B cell (primary cell): ENCODE data around the gene PURB. TPM values are rescaled to one million over a fixed set of nuclear protein-coding genes. Genes with fewer than 3 reads are reported as not detected.

ENCODE experiments used
- ATAC-seq: fragments of 200-7000 bp; cut with Tn5 transposase; one replicate; pipeline ENCODE4 v1.10.0; 2021; ENCODE audit warnings: low read depth, mild to moderate bottlenecking, moderate number of reproducible peaks, moderate library complexity
- CTCF ChIA-PET: fragments of 350-600 bp; sonication (Branson Sonifier 250); formaldehyde crosslinking; loops from one replicate; lab custom pipeline; 2021; ENCODE audit warnings: antibody characterized with exemption, inconsistent platforms; lab: Charles Lee
- POLR2A ChIA-PET: fragments of 350-600 bp; sonication (Branson Sonifier 250); formaldehyde crosslinking; loops from one replicate; lab custom pipeline; 2021; ENCODE audit warnings: antibody characterized with exemption; lab: Charles Lee
- DNase-seq: peaks from one replicate; pipeline ENCODE4 v3.0.0; 2013
- H2AFZ ChIP-seq: 2 replicates; pipeline ENCODE4 v1.6.1; 2012; ENCODE audit warnings: mild to moderate bottlenecking, low read depth, low read length; ENCODE audit not compliant: insufficient read depth, poor library complexity, severe bottlenecking
- H3K27ac ChIP-seq, 2 donors: 1 replicate in 1 of 2; 2 replicates in 1 of 2; pipeline ENCODE4 v1.5.1; 2012 to 2013; ENCODE audit warnings: low read length in 2 of 2, mild to moderate bottlenecking in 2 of 2, moderate library complexity in 1 of 2
- H3K27me3 ChIP-seq, 4 experiments: fragments of 200-600 bp in 1 of 4; sonication (generic) in 1 of 4; replicated peaks in 1 of 4; 1 replicate in 2 of 4; 2 replicates in 2 of 4; pipeline versions ENCODE4 v1.6.1 to v1.7.0; 2013 to 2016; ENCODE audit warnings: low read length in 3 of 4, mild to moderate bottlenecking in 2 of 4, mixed read lengths in 1 of 4, moderate library complexity in 1 of 4; ENCODE audit not compliant: insufficient read depth in 4 of 4, control insufficient read depth in 3 of 4; ENCODE audit errors: control extremely low read depth in 1 of 4
- H3K36me3 ChIP-seq, 2 experiments: replicated peaks in 1 of 2; 1 replicate in 1 of 2; 2 replicates in 1 of 2; pipeline versions ENCODE4 v1.6.1 to v1.7.1; 2013; ENCODE audit warnings: low read length in 1 of 2; ENCODE audit not compliant: insufficient read depth in 2 of 2, control insufficient read depth in 1 of 2; ENCODE audit errors: control extremely low read depth in 1 of 2, extremely low read depth in 1 of 2
- H3K4me1 ChIP-seq, 2 donors: fragments of 200-600 bp in 1 of 2; sonication (generic) in 1 of 2; 1 replicate in 1 of 2; 2 replicates in 1 of 2; pipeline versions ENCODE4 v1.5.1 to v1.6.1; 2013 to 2017; ENCODE audit warnings: low read length in 2 of 2; ENCODE audit not compliant: control insufficient read depth in 2 of 2, insufficient read depth in 2 of 2
- H3K4me2 ChIP-seq: replicated peaks from 2 replicates; pipeline ENCODE3; 2012; ENCODE audit warnings: mild to moderate bottlenecking, low read depth, low read length; ENCODE audit not compliant: poor library complexity, severe bottlenecking
- H3K4me3 ChIP-seq, 5 experiments: fragments of 200-600 bp in 1 of 5; sonication (generic) in 1 of 5; 1 replicate in 3 of 5; 2 replicates in 2 of 5; pipeline versions ENCODE4 v1.5.1 to v1.7.0; 2011 to 2016; ENCODE audit warnings: low read length in 4 of 5, mild to moderate bottlenecking in 4 of 5, low read depth in 2 of 5, control low read depth in 1 of 5, moderate library complexity in 1 of 5; ENCODE audit not compliant: insufficient read depth in 1 of 5; ENCODE audit errors: control extremely low read depth in 1 of 5, extremely low read depth in 1 of 5
- H3K79me2 ChIP-seq: fragments of 200-600 bp; sonication (generic); one replicate; pipeline ENCODE4 v1.6.0; 2016; ENCODE audit warnings: low read length; ENCODE audit not compliant: control insufficient read depth, insufficient read depth
- H3K9ac ChIP-seq: fragments of 200-600 bp; sonication (generic); 2 replicates; pipeline ENCODE4 v1.6.1; 2017; ENCODE audit warnings: mild to moderate bottlenecking, low read length, moderate library complexity
- H3K9me3 ChIP-seq, 3 donors: one replicate each; pipeline versions ENCODE4 v1.6.1 to v1.7.1; 2013; ENCODE audit warnings: low read length in 2 of 3; ENCODE audit not compliant: control insufficient read depth in 2 of 3, insufficient read depth in 1 of 3; ENCODE audit errors: control extremely low read depth in 1 of 3
- H4K20me1 ChIP-seq: 2 replicates; pipeline ENCODE4 v1.6.0; 2012; ENCODE audit warnings: mild to moderate bottlenecking, low read length; ENCODE audit not compliant: insufficient read depth, control insufficient read depth, poor library complexity, severe bottlenecking
- H3K27ac Mint-ChIP-seq: one replicate; pipeline ENCODE4 v1.8.0; 2021; ENCODE audit warnings: mixed read lengths
- H3K27me3 Mint-ChIP-seq: one replicate; pipeline ENCODE4 v1.8.0; 2021; ENCODE audit warnings: mixed read lengths
- H3K4me1 Mint-ChIP-seq: one replicate; pipeline ENCODE4 v1.8.0; 2021; ENCODE audit warnings: mixed read lengths
- H3K4me3 Mint-ChIP-seq: one replicate; pipeline ENCODE4 v1.8.0; 2021; ENCODE audit warnings: mixed read lengths
- H3K9me3 Mint-ChIP-seq: one replicate; pipeline ENCODE4 v1.8.0; 2022; ENCODE audit warnings: mixed read lengths; ENCODE audit not compliant: insufficient read depth
- EZH2 ChIP-seq: IDR thresholded peaks from 2 replicates; pipeline ENCODE4 v1.6.1; 2012; ENCODE audit warnings: borderline replicate concordance, low read depth, mild to moderate bottlenecking, moderate library complexity, low read length; ENCODE audit not compliant: insufficient read depth, poor library complexity, severe bottlenecking
- WGBS: methylation state at CpG from one replicate; pipeline ENCODE4 v1.1.5; 2013; ENCODE audit warnings: missing lambda C conversion rate; ENCODE audit not compliant: insufficient coverage; 5-methylcytosine and 5-hydroxymethylcytosine counted together
- intact Hi-C: fragments of 100-400 bp; cut with micrococcal nuclease; formaldehyde crosslinking; loops from one replicate; pipeline ENCODE4 v1.10.0; 2022
- polyA plus RNA-seq: library from polyadenylated mRNA; depleted of rRNA; stranded (reverse); fragments of >200 nt; gene quantifications from 2 replicates; pipeline ENCODE4 v1.2.3, GENCODE V29; 2012
- total RNA-seq, 2 donors: library from RNA; stranded (reverse); fragments of 120-200 nt in 1 of 2; gene quantifications; 1 replicate in 1 of 2; 2 replicates in 1 of 2; pipeline versions ENCODE4 v1.2.3 to v1.2.4, GENCODE V29; 2013 to 2022
- TF ChIP-seq, protein P1 (sequence below): fragments of 200-600 bp; IDR thresholded peaks from one replicate; pipeline ENCODE4 v1.8.0; 2022; ENCODE audit warnings: antibody characterized with exemption, mild to moderate bottlenecking

Gene PURB
- total and polyA plus RNA-seq, 2 donors (not counting 1 experiment from before 2014, with no cell fraction given) = 6.4 to 28.6 TPM

DNA sequence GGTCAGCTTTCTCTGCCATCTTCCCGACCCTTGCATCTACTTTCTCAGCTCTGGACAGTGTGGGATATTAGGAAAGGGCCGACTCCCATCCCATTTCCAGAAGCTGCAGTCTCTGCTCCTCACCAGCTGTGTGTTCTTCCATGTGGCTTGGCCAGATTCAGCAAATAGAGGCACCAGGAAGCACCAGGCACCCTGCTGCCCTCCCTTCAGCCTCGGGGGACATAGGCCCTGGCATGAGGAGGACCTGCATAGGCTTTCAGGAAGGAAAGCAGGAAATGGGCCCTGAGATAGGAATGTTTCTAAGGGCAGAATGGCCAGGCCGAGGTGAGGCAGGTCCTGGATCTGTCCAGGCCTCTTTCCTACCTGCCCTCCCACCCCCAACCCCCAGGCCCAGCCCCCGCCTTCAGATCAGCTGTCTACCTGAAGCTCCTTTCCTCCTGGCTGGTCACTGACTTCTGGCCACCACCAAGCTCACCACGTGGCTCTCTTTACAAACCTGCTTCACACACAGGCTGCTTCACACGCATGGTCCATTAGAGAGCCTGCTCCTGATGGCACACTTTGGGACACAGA, 27.5 kb upstream of the PURB start:
- H4K20me1 ChIP-seq = no peaks in the 10 kb centered on the region
- no peaks in the 10 kb centered on the region for H3K9me3 ChIP-seq
- no peak overlapping the region for H3K27ac ChIP-seq
- intact Hi-C loops = no loop called here
- peaks cover 5 to 12% of the 10 kb centered on the region in 2 donors for H3K4me1 ChIP-seq
- CTCF ChIA-PET = interaction anchor here (1.0 to 2.5 kb wide), 2 partner anchors 10 to 56 kb away, joined by 4 to 8 read pairs; no protein-coding TSS in a partner anchor
- H3K79me2 ChIP-seq = no peaks in the 10 kb centered on the region
- POLR2A ChIA-PET = interaction anchor here (0.7 kb wide), 1 partner anchor 107 kb away, joined by 6 read pairs; no protein-coding TSS in a partner anchor
- H3K4me3 Mint-ChIP-seq = no peak overlapping the region
- ATAC-seq = no peak
- no peaks in the 10 kb centered on the region for H3K27me3 Mint-ChIP-seq
- TF ChIP-seq, protein P1, sequence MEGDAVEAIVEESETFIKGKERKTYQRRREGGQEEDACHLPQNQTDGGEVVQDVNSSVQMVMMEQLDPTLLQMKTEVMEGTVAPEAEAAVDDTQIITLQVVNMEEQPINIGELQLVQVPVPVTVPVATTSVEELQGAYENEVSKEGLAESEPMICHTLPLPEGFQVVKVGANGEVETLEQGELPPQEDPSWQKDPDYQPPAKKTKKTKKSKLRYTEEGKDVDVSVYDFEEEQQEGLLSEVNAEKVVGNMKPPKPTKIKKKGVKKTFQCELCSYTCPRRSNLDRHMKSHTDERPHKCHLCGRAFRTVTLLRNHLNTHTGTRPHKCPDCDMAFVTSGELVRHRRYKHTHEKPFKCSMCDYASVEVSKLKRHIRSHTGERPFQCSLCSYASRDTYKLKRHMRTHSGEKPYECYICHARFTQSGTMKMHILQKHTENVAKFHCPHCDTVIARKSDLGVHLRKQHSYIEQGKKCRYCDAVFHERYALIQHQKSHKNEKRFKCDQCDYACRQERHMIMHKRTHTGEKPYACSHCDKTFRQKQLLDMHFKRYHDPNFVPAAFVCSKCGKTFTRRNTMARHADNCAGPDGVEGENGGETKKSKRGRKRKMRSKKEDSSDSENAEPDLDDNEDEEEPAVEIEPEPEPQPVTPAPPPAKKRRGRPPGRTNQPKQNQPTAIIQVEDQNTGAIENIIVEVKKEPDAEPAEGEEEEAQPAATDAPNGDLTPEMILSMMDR = no peak
- TF ChIP-seq EZH2 = no peak
- 54% methylated on average over 3 of the region's 7 CpGs for WGBS
- DNase-seq = no peak
- H3K27me3 ChIP-seq = no peaks in the 10 kb centered on the region
- no peak overlapping the region for H3K4me2 ChIP-seq
- no peaks in the 10 kb centered on the region for H3K36me3 ChIP-seq
- H3K4me1 Mint-ChIP-seq = peaks cover 12% of the 10 kb centered on the region
- peak overlapping the region; percentile 26 for H3K27ac Mint-ChIP-seq
- no peaks in the 10 kb centered on the region for H3K9me3 Mint-ChIP-seq
- H3K9ac ChIP-seq = no peak overlapping the region
- no peak overlapping the region for H3K4me3 ChIP-seq
- no peak overlapping the region for H2AFZ ChIP-seq

GRCh38 chr7:44911911-44912310, 26.6 kb upstream of the PURB start:
- Histone ChIP-seq H3K4me1 (peaks cover 5 to 12% of the 10 kb centered on the region in 2 donors), H3K9me3 (no peaks in the 10 kb centered on the region), H2AFZ (no peak overlapping the region), H3K79me2 (no peaks in the 10 kb centered on the region), H3K27ac (no peak overlapping the region), H3K9ac (no peak overlapping the region), H3K36me3 (no peaks in the 10 kb centered on the region), H3K27me3 (no peaks in the 10 kb centered on the region), H4K20me1 (no peaks in the 10 kb centered on the region), H3K4me2 (no peak overlapping the region), H3K4me3 (no peak overlapping the region)
- DNase-seq = no peak
- Mint-ChIP-seq H3K4me3 (no peak overlapping the region), H3K27me3 (no peaks in the 10 kb centered on the region), H3K27ac (no peak overlapping the region), H3K9me3 (no peaks in the 10 kb centered on the region), H3K4me1 (peaks cover 12% of the 10 kb centered on the region)
- ChIA-PET CTCF (interaction anchor here (2.5 kb wide), 1 partner anchor 11 kb away, joined by 8 read pairs; no protein-coding TSS in a partner anchor), POLR2A (no interaction called here)
- intact Hi-C loops = no loop called here
- TF ChIP-seq, protein P1 = no peak
- TF ChIP-seq EZH2 = no peak
- 97% methylated on average over 8 of the region's 8 CpGs for WGBS
- ATAC-seq = no peak
